H1 (cell line): ENCODE data around the gene TSEN34. TPM values are rescaled to one million over a fixed set of nuclear protein-coding genes. Genes with fewer than 3 reads are reported as not detected.

Experiments used
- CTCF ChIA-PET: fragments of 300-600 bp; sonication (Branson Sonifier 250); formaldehyde crosslinking; loops from one replicate; lab custom pipeline; 2021; ENCODE audit not compliant: partially characterized antibody; lab: Charles Lee
- POLR2A ChIA-PET: fragments of 300-600 bp; sonication (Branson Sonifier 250); formaldehyde crosslinking; loops from one replicate; lab custom pipeline; 2021; ENCODE audit warnings: inconsistent platforms; ENCODE audit not compliant: partially characterized antibody; lab: Charles Lee
- DNase-seq, 2 experiments: peaks; one replicate each; pipeline versions ENCODE4 v3.0.0 to v3.0.0-alpha.2; 2010 to 2022; ENCODE audit warnings: low spot score in 2 of 2, low read depth in 1 of 2, mixed read lengths in 1 of 2
- FAIRE-seq: peaks from 2 replicates; lab custom pipeline; 2011; peaks lifted over from hg19 to GRCh38; lab: Jason Lieb, UNC
- H2AFZ ChIP-seq: 2 replicates; pipeline ENCODE4 v1.8.1; 2012; ENCODE audit warnings: low read length, inconsistent platforms
- H2AK5ac ChIP-seq: 2 replicates; pipeline ENCODE4 v1.6.1; 2013; ENCODE audit warnings: low read depth, low read length
- H2BK120ac ChIP-seq: replicated peaks from 2 replicates; pipeline ENCODE3; 2013; ENCODE audit warnings: low read depth, low read length, inconsistent platforms
- H2BK12ac ChIP-seq: 2 replicates; pipeline ENCODE4 v1.6.1; 2013; ENCODE audit warnings: low read depth, low read length
- H2BK15ac ChIP-seq: 2 replicates; pipeline ENCODE4 v1.6.1; 2013; ENCODE audit warnings: low read length
- H2BK20ac ChIP-seq: 2 replicates; pipeline ENCODE4 v1.6.1; 2013; ENCODE audit warnings: low read length
- H2BK5ac ChIP-seq: 2 replicates; pipeline ENCODE4 v1.6.1; 2013; ENCODE audit warnings: low read depth, low read length
- H3K14ac ChIP-seq: 2 replicates; pipeline ENCODE4 v1.6.1; 2013; ENCODE audit warnings: inconsistent platforms; ENCODE audit not compliant: insufficient read length
- H3K18ac ChIP-seq: 2 replicates; pipeline ENCODE4 v1.6.1; 2013; ENCODE audit warnings: low read length; ENCODE audit errors: extremely low read depth
- H3K23ac ChIP-seq: 2 replicates; pipeline ENCODE4 v1.6.1; 2013; ENCODE audit warnings: inconsistent platforms; ENCODE audit not compliant: insufficient read length
- H3K23me2 ChIP-seq: 2 replicates; pipeline ENCODE4 v1.6.1; 2013; ENCODE audit warnings: low read depth, low read length
- H3K27ac ChIP-seq: 2 replicates; pipeline ENCODE4 v1.6.1; 2011; ENCODE audit warnings: low read depth, low read length, inconsistent platforms
- H3K27me3 ChIP-seq, 4 experiments: replicated peaks in 1 of 4; 1 replicate in 1 of 4; 2 replicates in 3 of 4; pipeline versions ENCODE4 v1.6.1 to v1.8.1; 2011 to 2013; ENCODE audit warnings: low read length in 3 of 4, mild to moderate bottlenecking in 3 of 4, inconsistent platforms in 2 of 4, mixed read lengths in 2 of 4, moderate library complexity in 1 of 4; ENCODE audit not compliant: control insufficient read depth in 3 of 4, insufficient read depth in 3 of 4; ENCODE audit errors: extremely low read depth in 1 of 4
- H3K36me3 ChIP-seq, 4 experiments: 2 replicates each; pipeline versions ENCODE4 v1.6.1 to v1.8.1; 2011 to 2013; ENCODE audit warnings: mild to moderate bottlenecking in 4 of 4, low read length in 3 of 4, moderate library complexity in 2 of 4, control low read depth in 1 of 4, inconsistent platforms in 1 of 4; ENCODE audit not compliant: insufficient read depth in 4 of 4, control insufficient read depth in 2 of 4
- H3K4ac ChIP-seq: replicated peaks from 2 replicates; pipeline ENCODE3; 2013; ENCODE audit warnings: low read length, low read depth, mixed read lengths, inconsistent platforms; ENCODE audit not compliant: insufficient read length
- H3K4me1 ChIP-seq, 4 experiments: replicated peaks in 1 of 4; 1 replicate in 1 of 4; 2 replicates in 3 of 4; pipeline versions ENCODE4 v1.6.1 to v1.8.1; 2011 to 2013; ENCODE audit warnings: low read length in 3 of 4, inconsistent platforms in 2 of 4, mixed read lengths in 1 of 4; ENCODE audit not compliant: insufficient read depth in 4 of 4, control insufficient read depth in 3 of 4
- H3K4me2 ChIP-seq, 2 experiments: 2 replicates each; pipeline versions ENCODE4 v1.6.1 to v1.8.1; 2011 to 2013; ENCODE audit warnings: low read depth in 2 of 2, low read length in 2 of 2, control low read depth in 1 of 2, inconsistent platforms in 1 of 2, mild to moderate bottlenecking in 1 of 2; ENCODE audit not compliant: insufficient read depth in 1 of 2
- H3K4me3 ChIP-seq, 4 experiments: fragments of 200-600, 300-600 bp in 1 of 4; sonication (generic), shearing (Covaris generic), sonication (Bioruptor Twin) in 1 of 4; 2 replicates each; pipeline versions ENCODE4 v1.5.1 to v1.8.1; 2011 to 2016; ENCODE audit warnings: low read length in 4 of 4, low read depth in 3 of 4, control low read depth in 2 of 4, inconsistent platforms in 2 of 4, mild to moderate bottlenecking in 2 of 4, mixed read lengths in 1 of 4, moderate library complexity in 1 of 4; ENCODE audit not compliant: insufficient read depth in 2 of 4; ENCODE audit errors: extremely low read depth in 1 of 4
- H3K56ac ChIP-seq: replicated peaks from 2 replicates; pipeline ENCODE3; 2013; ENCODE audit warnings: low read depth, mild to moderate bottlenecking, mixed read lengths, low read length, inconsistent platforms; ENCODE audit not compliant: insufficient read length
- H3K79me1 ChIP-seq: 2 replicates; pipeline ENCODE4 v1.6.1; 2013; ENCODE audit warnings: low read depth, low read length, control low read depth
- H3K79me2 ChIP-seq, 2 experiments: 2 replicates each; pipeline versions ENCODE4 v1.6.1 to v1.8.1; 2012 to 2013; ENCODE audit warnings: low read length in 2 of 2, mild to moderate bottlenecking in 2 of 2, inconsistent platforms in 1 of 2; ENCODE audit not compliant: insufficient read depth in 2 of 2, control insufficient read depth in 1 of 2
- H3K9ac ChIP-seq, 4 experiments: replicated peaks in 1 of 4; 1 replicate in 1 of 4; 2 replicates in 3 of 4; pipeline versions ENCODE4 v1.6.1 to v1.8.1; 2011 to 2013; ENCODE audit warnings: low read depth in 3 of 4, low read length in 3 of 4, control low read depth in 2 of 4, mild to moderate bottlenecking in 2 of 4, moderate library complexity in 2 of 4, inconsistent platforms in 1 of 4; ENCODE audit errors: extremely low read depth in 1 of 4
- H3K9me3 ChIP-seq, 2 experiments: 2 replicates each; pipeline versions ENCODE4 v1.6.1 to v1.8.1; 2012 to 2013; ENCODE audit warnings: mild to moderate bottlenecking in 2 of 2, moderate library complexity in 2 of 2, control low read depth in 1 of 2, inconsistent platforms in 1 of 2, low read depth in 1 of 2, low read length in 1 of 2, mixed read lengths in 1 of 2; ENCODE audit not compliant: insufficient read depth in 2 of 2
- H4K20me1 ChIP-seq, 2 experiments: replicated peaks in 1 of 2; 2 replicates each; pipeline versions ENCODE3 to v1.8.1; 2011 to 2013; ENCODE audit warnings: inconsistent platforms in 2 of 2, low read length in 2 of 2, mild to moderate bottlenecking in 1 of 2; ENCODE audit not compliant: insufficient read depth in 2 of 2, control insufficient read depth in 1 of 2
- H4K5ac ChIP-seq: 2 replicates; pipeline ENCODE4 v1.6.1; 2013; ENCODE audit warnings: low read length, low read depth, mixed read lengths, inconsistent platforms; ENCODE audit not compliant: insufficient read length
- H4K8ac ChIP-seq: 2 replicates; pipeline ENCODE4 v1.8.0; 2013; ENCODE audit warnings: mild to moderate bottlenecking, moderate library complexity, low read length, inconsistent platforms; ENCODE audit not compliant: insufficient read depth; ENCODE audit errors: extremely low read depth
- H4K91ac ChIP-seq: replicated peaks from 2 replicates; pipeline ENCODE3; 2013; ENCODE audit warnings: low read length, mixed read lengths, inconsistent platforms; ENCODE audit not compliant: insufficient read length
- CREB1 ChIP-seq: IDR thresholded peaks from 2 replicates; pipeline ENCODE4 v1.6.1; 2012; ENCODE audit warnings: inconsistent platforms
- GTF2F1 ChIP-seq: IDR thresholded peaks from 2 replicates; pipeline ENCODE4 v1.6.1; 2012; ENCODE audit warnings: low read depth, low read length, improper control_type of control experiment, borderline replicate concordance
- RAD21 ChIP-seq, 2 experiments: IDR thresholded peaks in 1 of 2; conservative IDR thresholded peaks in 1 of 2; 2 replicates each; pipeline ENCODE4 v1.6.1; 2011; ENCODE audit warnings: low read depth in 2 of 2, low read length in 2 of 2, improper control_type of control experiment in 1 of 2, inconsistent platforms in 1 of 2, mild to moderate bottlenecking in 1 of 2, moderate library complexity in 1 of 2
- SIN3A ChIP-seq, 2 experiments: IDR thresholded peaks in 1 of 2; conservative IDR thresholded peaks in 1 of 2; 2 replicates each; pipeline ENCODE4 v1.6.1; 2011 to 2012; ENCODE audit warnings: low read length in 2 of 2, improper control_type of control experiment in 1 of 2, low read depth in 1 of 2, mild to moderate bottlenecking in 1 of 2
- TAF7 ChIP-seq: optimal IDR thresholded peaks from 2 replicates; pipeline ENCODE3; 2011; ENCODE audit warnings: low read depth, mild to moderate bottlenecking, inconsistent platforms, low read length, moderate library complexity, borderline replicate concordance
- YY1 ChIP-seq: IDR thresholded peaks from 2 replicates; pipeline ENCODE4 v1.6.1; 2011; ENCODE audit warnings: low read depth, mild to moderate bottlenecking, low read length
- WGBS, 2 experiments: shearing (Covaris generic) in 1 of 2; methylation state at CpG; one replicate each; pipeline versions ENCODE4 v1.1.6 to v1.1.7; 2013 to 2015; ENCODE audit warnings: low lambda C conversion rate in 2 of 2, mixed read lengths in 2 of 2, inconsistent platforms in 1 of 2, low coverage in 1 of 2, missing lambda C conversion rate in 1 of 2; ENCODE audit not compliant: insufficient replicate concordance in 2 of 2, insufficient coverage in 1 of 2, insufficient read length in 1 of 2; ENCODE audit errors: extremely low coverage in 1 of 2, missing lambda C conversion rate in 1 of 2; 5-methylcytosine and 5-hydroxymethylcytosine counted together
- polyA plus RNA-seq, 7 experiments: library from polyadenylated mRNA; depleted of rRNA in 3 of 7; stranded (reverse) in 5 of 7; unstranded in 2 of 7; fragments of >200 nt in 5 of 7; fragments of 200-250 nt in 2 of 7; gene quantifications; 1 replicate in 5 of 7; 2 replicates in 1 of 7; 4 replicates in 1 of 7; pipeline versions ENCODE4 v1.2.1 to v1.2.3, GENCODE V29; 2011 to 2013; ENCODE audit warnings: missing spikeins in 2 of 7, mixed read lengths in 2 of 7
- total RNA-seq: library from RNA; stranded (reverse); fragmentation: NEBNext Ultra II Directional; extraction: Animal tissue kit (Norgen Biotek cat#: 25700); gene quantifications from 2 replicates; pipeline ENCODE4 v1.2.1, GENCODE V29; 2021
- TF ChIP-seq, protein P1 (sequence below): IDR thresholded peaks from 2 replicates; pipeline ENCODE4 v1.6.1; 2011; ENCODE audit warnings: low read length, improper control_type of control experiment

The TSEN34 gene
- total and polyA plus RNA-seq, 2 of the 8 experiments (the other 6 are each of a cell fraction or from before 2014, with no cell fraction given), result 22.5 to 52.3 TPM

DNA sequence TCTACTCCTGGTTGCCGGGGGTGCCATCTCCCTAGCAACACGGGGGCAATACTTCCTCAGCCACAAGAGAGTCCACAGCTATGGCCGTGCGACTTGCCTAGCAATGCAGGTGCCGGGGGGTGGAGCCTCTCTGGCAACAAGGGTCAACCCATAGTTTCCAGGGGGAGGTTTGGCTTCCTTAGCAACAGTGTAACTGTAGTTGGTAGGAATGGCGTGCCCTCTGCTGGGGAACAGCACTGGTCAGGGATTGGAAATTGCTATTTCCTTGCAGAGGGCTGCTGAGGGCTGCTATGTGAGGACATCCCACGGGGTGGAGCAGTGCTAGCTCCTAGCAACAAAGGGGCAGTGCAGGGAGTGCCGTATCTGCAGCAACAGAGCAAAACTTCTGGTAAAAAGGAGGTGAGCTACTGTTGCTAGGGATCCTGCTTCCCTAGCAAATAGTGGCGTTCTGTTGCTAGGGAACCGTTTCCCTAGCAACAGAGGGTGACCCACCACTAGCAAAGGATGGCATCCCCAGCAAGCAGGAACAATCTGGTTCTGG is 11.1 kb upstream of the TSEN34 start:
- H3K56ac ChIP-seq, result no peak overlapping the region
- WGBS, 2 experiments, result 44% methylated on average over 10 of the region's 10 CpGs; no CpG with 5 or more reads in 1 of the 2 experiments
- H3K79me1 ChIP-seq, result no peaks in the 10 kb centered on the region
- H3K36me3 ChIP-seq, result peaks cover 6 to 11% (median 7%) of the 10 kb centered on the region in 4 experiments; a peak in 6 of 8 replicates
- H2BK120ac ChIP-seq, result no peak overlapping the region
- H4K20me1 ChIP-seq, result peaks cover 10 to 13% of the 10 kb centered on the region in 2 experiments
- no peaks in the 10 kb centered on the region for H3K27me3 ChIP-seq
- H4K8ac ChIP-seq, result no peak overlapping the region
- no peak overlapping the region for H3K4me2 ChIP-seq
- H3K4me3 ChIP-seq, result no peak overlapping the region
- ChIA-PET CTCF (interaction anchor here (0.8 to 1.9 kb wide), 14 partner anchors 9 to 269 kb away, joined by 3 to 7 read pairs (median 4); partner anchors contain the start of genes CNOT3, LENG1, LENG8 and MBOAT7), POLR2A (interaction anchor here (0.6 to 28.7 kb wide), 7 partner anchors 9 to 43 kb away, joined by 3 to 909 read pairs (median 4); partner anchors contain the start of genes CNOT3, MBOAT7, RPS9 and TSEN34)
- H2BK20ac ChIP-seq, result no peak overlapping the region
- no peak overlapping the region; a peak in 2 of 7 replicates for H3K9ac ChIP-seq
- no peaks in the 10 kb centered on the region for H3K9me3 ChIP-seq
- H3K4ac ChIP-seq, result no peak overlapping the region
- no peak overlapping the region for H4K91ac ChIP-seq
- H3K4me1 ChIP-seq, result peaks cover 0 to 7% (median 3%) of the 10 kb centered on the region in 4 experiments; a peak in 5 of 7 replicates
- no peak overlapping the region for H4K5ac ChIP-seq
- no peak overlapping the region for H2AFZ ChIP-seq
- H3K27ac ChIP-seq, result peak overlapping the region; percentile 35; the same call in 1 of the 2 replicates
- no peak overlapping the region; the same call in 1 of the 2 replicates for H2BK5ac ChIP-seq
- DNase-seq (peak; percentile 87 to 92), FAIRE-seq (peak; percentile 97)
- no peaks in the 10 kb centered on the region; the same call in 1 of the 2 replicates for H3K23me2 ChIP-seq
- no peak overlapping the region for H2BK15ac ChIP-seq
- H3K18ac ChIP-seq, result no peak overlapping the region
- H2BK12ac ChIP-seq, result no peak overlapping the region
- no peak overlapping the region for H3K14ac ChIP-seq
- H3K79me2 ChIP-seq, result no peaks in the 10 kb centered on the region
- no peak overlapping the region for H2AK5ac ChIP-seq
- no peak overlapping the region for H3K23ac ChIP-seq
- TF ChIP-seq CREB1, result peak; percentile 24; the same call in 1 of the 2 replicates
- peak; percentile 48 to 65 for TF ChIP-seq RAD21 (IDR thresholded peaks at IDR 0.05 in 1 of 2, conservative IDR thresholded peaks at IDR 0.05 in 1 of 2; ENCODE audit: low read depth in 2 of 2, low read length in 2 of 2)
- TF ChIP-seq GTF2F1, result no peak
- TF ChIP-seq, protein P1, sequence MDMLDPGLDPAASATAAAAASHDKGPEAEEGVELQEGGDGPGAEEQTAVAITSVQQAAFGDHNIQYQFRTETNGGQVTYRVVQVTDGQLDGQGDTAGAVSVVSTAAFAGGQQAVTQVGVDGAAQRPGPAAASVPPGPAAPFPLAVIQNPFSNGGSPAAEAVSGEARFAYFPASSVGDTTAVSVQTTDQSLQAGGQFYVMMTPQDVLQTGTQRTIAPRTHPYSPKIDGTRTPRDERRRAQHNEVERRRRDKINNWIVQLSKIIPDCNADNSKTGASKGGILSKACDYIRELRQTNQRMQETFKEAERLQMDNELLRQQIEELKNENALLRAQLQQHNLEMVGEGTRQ, result no peak
- no peak for TF ChIP-seq TAF7
- peak; percentile 28; the same call in 1 of the 2 replicates for TF ChIP-seq YY1
- TF ChIP-seq SIN3A (conservative IDR thresholded peaks at IDR 0.05 in 1 of 2, IDR thresholded peaks at IDR 0.05 in 1 of 2; ENCODE audit: low read depth in 1 of 2, low read length in 2 of 2), result peak; percentile 74 to 98; a peak in 3 of 4 replicates
